Adrenal gland (tissue), 12 donors: ENCODE data around the gene FEV. TPM values are rescaled to one million over a fixed set of nuclear protein-coding genes. Genes with fewer than 3 reads are reported as not detected.

Experiments
- DNase-seq, 7 donors: peaks; one replicate each; pipeline ENCODE4 v3.0.0-alpha.2; 2019 to 2020
- H3K27ac ChIP-seq, 5 donors: fragments of 200-600 bp; sonication (generic) in 4 of 5; 1 replicate in 3 of 5; 2 replicates in 2 of 5; pipeline versions ENCODE4 v1.5.1 to v1.8.0; 2016 to 2020; ENCODE audit warnings: mild to moderate bottlenecking in 1 of 5
- H3K27me3 ChIP-seq: fragments of 200-600 bp; 2 replicates; pipeline ENCODE4 v1.8.0; 2021
- H3K36me3 ChIP-seq, 2 donors: fragments of 200-600 bp; replicated peaks in 1 of 2; 1 replicate in 1 of 2; 2 replicates in 1 of 2; pipeline versions ENCODE4 v1.5.1 to v1.8.0; 2018 to 2022
- H3K4me1 ChIP-seq, 2 donors: fragments of 200-600 bp; replicated peaks in 1 of 2; 1 replicate in 1 of 2; 2 replicates in 1 of 2; pipeline versions ENCODE4 v1.5.1 to v1.8.0; 2018 to 2021
- H3K4me3 ChIP-seq, 4 donors: fragments of 200-600 bp; sonication (generic) in 3 of 4; one replicate each; pipeline ENCODE4 v1.5.1; 2016 to 2018
- H3K9me3 ChIP-seq, 3 donors: fragments of 200-600 bp; sonication (generic) in 1 of 3; replicated peaks in 1 of 3; 1 replicate in 2 of 3; 2 replicates in 1 of 3; pipeline versions ENCODE4 v1.5.1 to v1.8.0; 2016 to 2021
- POLR2A ChIP-seq, 2 donors: fragments of 450-650 bp; IDR thresholded peaks; one replicate each; pipeline ENCODE4 v1.6.1; 2017; ENCODE audit warnings: antibody characterized with exemption in 2 of 2, mild to moderate bottlenecking in 2 of 2, moderate library complexity in 1 of 2
- WGBS, 4 donors: extraction: QIAGEN DNeasy Blood & Tissue Kit in 2 of 4; methylation state at CpG; one replicate each; pipeline versions ENCODE4 v1.1.5 to v1.1.7; 2013 to 2017; 5-methylcytosine and 5-hydroxymethylcytosine counted together
- intact Hi-C, 2 donors: fragments of 100-400 bp; cut with DNase I; formaldehyde crosslinking; loops; one replicate each; pipeline versions ENCODE4 v1.14.1 to v1.15.0; 2022 to 2023
- polyA plus RNA-seq, 3 donors: library from polyadenylated mRNA; stranded (reverse); fragments of 200-250 nt in 2 of 3; fragments of 350-450 nt in 1 of 3; fragmentation: Illumina TruSeq in 1 of 3; extraction: RNeasy Lipid Tissue Mini Kit (QIAGEN cat#74804) in 1 of 3; gene quantifications; one replicate each; pipeline ENCODE4 v1.2.3, GENCODE V29; 2013 to 2014
- total RNA-seq, 9 donors: library from RNA; depleted of rRNA in 4 of 9; stranded (reverse); fragments of >200 nt in 4 of 9; fragments of 120-200 nt in 1 of 9; fragmentation: NEBNext Ultra II Directional in 1 of 9; extraction: Animal tissue kit (Norgen Biotek cat#: 25700) in 1 of 9; gene quantifications; one replicate each; pipeline versions ENCODE4 v1.1.0 to v1.2.4, GENCODE V29; 2013 to 2023
- TF ChIP-seq, protein P1 (sequence below), 6 experiments: fragments of 450-650 bp in 4 of 6; fragments of 200-600 bp in 2 of 6; sonication (generic) in 1 of 6; IDR thresholded peaks; 1 replicate in 5 of 6; 2 replicates in 1 of 6; pipeline versions ENCODE4 v1.5.1 to v1.8.0; 2016 to 2021; ENCODE audit warnings: antibody characterized with exemption in 6 of 6, mild to moderate bottlenecking in 2 of 6, moderate library complexity in 1 of 6
- donor health status: healthy with polysubstance abuse.
- donor health status: Bipolar disorder and iron deficiency.
- donor health status: DM: yes; HTN: yes; CAD: no.
- donor health status: DM: no; HTN: no; CAD: no.
- donor health status: DM: no; HTN: no; CAD: no.
- donor health status: DM: yes; HTN: yes; CAD: no.

Gene FEV
- total and polyA plus RNA-seq, 12 donors, result 0.22 to 16.5 (median 3.1) TPM; not detected in 4

DNA sequence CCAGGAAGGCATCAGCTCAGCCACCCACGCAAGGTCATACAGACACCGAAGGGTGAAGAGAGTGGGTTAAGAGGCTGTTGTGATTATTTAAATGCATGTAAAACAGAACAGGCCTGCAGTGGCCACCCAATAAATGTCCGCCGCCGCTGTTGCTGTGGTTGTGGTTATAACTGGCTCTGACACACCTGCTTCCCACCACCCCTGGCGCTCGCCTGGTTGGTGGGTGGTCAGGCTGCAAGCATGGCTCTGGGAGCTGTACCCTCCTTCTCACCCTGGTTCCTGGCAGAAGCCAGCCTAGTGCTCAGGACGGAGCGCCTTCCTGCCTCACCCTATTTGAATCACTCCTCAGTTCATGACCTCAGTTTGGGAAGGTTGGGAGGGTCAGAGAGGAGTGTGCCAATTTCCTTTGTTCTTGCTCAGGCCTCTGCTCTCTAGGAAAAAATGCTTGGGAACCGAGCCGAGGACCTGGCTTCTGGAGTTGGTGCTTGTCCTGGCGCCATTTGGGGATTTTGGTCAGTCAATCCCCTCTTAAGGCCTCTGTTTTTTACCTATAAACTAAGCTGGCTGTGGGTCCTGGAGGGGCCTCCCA, 13.5 kb upstream of the FEV start:
- WGBS, 4 donors, result 68 to 85% (median 72%) methylated on average over 10 to 12 of the region's 12 CpGs
- H3K4me1 ChIP-seq, result peaks cover 18 to 26% of the 10 kb centered on the region in 2 donors
- peaks cover 40% of the 10 kb centered on the region for H3K27me3 ChIP-seq
- no peaks in the 10 kb centered on the region for H3K9me3 ChIP-seq
- no peaks in the 10 kb centered on the region for H3K36me3 ChIP-seq
- peak overlapping the region in 1 of 5 donors; percentile 73 for H3K27ac ChIP-seq
- no peak overlapping the region for H3K4me3 ChIP-seq
- TF ChIP-seq, protein P1, sequence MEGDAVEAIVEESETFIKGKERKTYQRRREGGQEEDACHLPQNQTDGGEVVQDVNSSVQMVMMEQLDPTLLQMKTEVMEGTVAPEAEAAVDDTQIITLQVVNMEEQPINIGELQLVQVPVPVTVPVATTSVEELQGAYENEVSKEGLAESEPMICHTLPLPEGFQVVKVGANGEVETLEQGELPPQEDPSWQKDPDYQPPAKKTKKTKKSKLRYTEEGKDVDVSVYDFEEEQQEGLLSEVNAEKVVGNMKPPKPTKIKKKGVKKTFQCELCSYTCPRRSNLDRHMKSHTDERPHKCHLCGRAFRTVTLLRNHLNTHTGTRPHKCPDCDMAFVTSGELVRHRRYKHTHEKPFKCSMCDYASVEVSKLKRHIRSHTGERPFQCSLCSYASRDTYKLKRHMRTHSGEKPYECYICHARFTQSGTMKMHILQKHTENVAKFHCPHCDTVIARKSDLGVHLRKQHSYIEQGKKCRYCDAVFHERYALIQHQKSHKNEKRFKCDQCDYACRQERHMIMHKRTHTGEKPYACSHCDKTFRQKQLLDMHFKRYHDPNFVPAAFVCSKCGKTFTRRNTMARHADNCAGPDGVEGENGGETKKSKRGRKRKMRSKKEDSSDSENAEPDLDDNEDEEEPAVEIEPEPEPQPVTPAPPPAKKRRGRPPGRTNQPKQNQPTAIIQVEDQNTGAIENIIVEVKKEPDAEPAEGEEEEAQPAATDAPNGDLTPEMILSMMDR (IDR thresholded peaks at IDR 0.05), result no peak
- TF ChIP-seq POLR2A (IDR thresholded peaks at IDR 0.05), result no peak
- DNase-seq, result peak in 1 of 7 donors; percentile 56
- intact Hi-C loops, result loop anchor here in 1 of 2 donors (10.0 kb wide), 1 partner anchor 156 kb away; no protein-coding TSS in a partner anchor

DNA sequence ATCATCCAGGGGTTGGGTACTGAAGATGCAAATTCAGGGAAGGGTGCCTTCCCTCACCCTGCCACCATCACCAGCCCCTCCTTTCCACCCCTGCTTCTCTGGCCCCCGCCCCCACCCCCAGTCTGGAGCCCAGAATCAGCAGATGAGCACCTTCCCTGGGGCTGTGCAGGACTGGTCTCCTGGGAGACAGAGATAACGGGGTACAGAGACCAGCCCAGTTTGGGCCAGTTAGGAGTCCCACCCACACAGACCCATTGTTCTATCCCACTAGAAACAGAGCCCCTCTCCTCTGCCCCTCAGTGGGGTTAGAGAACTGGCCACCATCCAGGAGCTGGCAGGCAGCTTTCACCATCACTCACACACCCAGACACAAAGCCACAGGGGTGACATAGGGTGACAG, 12.7 kb upstream of the FEV start:
- H3K4me3 ChIP-seq, result no peak overlapping the region
- H3K4me1 ChIP-seq, result peaks cover 22 to 28% of the 10 kb centered on the region in 2 donors
- H3K27me3 ChIP-seq, result peaks cover 40% of the 10 kb centered on the region
- H3K27ac ChIP-seq, result peak overlapping the region in 1 of 5 donors; percentile 73
- 36 to 67% (median 50%) methylated on average over 1 to 2 of the region's 2 CpGs for WGBS, 4 donors
- H3K9me3 ChIP-seq, result no peaks in the 10 kb centered on the region
- TF ChIP-seq POLR2A (IDR thresholded peaks at IDR 0.05), result no peak
- TF ChIP-seq, protein P1 (IDR thresholded peaks at IDR 0.05), result no peak
- intact Hi-C loops, result loop anchor here in 1 of 2 donors (10.0 kb wide), 1 partner anchor 157 kb away; no protein-coding TSS in a partner anchor
- DNase-seq, result peak in 1 of 7 donors; percentile 81
- H3K36me3 ChIP-seq, result no peaks in the 10 kb centered on the region

- peak overlapping the region in 1 of 5 donors; percentile 73 for H3K27ac ChIP-seq
- TF ChIP-seq, protein P1 (IDR thresholded peaks at IDR 0.05), result no peak
- TF ChIP-seq POLR2A (IDR thresholded peaks at IDR 0.05), result no peak
- H3K36me3 ChIP-seq, result no peaks in the 10 kb centered on the region
- peaks cover 14 to 21% of the 10 kb centered on the region in 2 donors for H3K4me1 ChIP-seq
- peaks cover 39% of the 10 kb centered on the region for H3K27me3 ChIP-seq
- WGBS, 4 donors, result 55 to 76% (median 67%) methylated on average over 3 to 4 of the region's 4 CpGs
- H3K4me3 ChIP-seq, result no peak overlapping the region
- DNase-seq, result peak in 1 of 7 donors; percentile 85
- no peaks in the 10 kb centered on the region for H3K9me3 ChIP-seq
- intact Hi-C loops, result loop anchor here in 1 of 2 donors (10.0 kb wide), 1 partner anchor 158 kb away; no protein-coding TSS in a partner anchor
These were observed 12.0 kb upstream of the FEV start for GRCh38 chr2:218996937-218997336.

DNA sequence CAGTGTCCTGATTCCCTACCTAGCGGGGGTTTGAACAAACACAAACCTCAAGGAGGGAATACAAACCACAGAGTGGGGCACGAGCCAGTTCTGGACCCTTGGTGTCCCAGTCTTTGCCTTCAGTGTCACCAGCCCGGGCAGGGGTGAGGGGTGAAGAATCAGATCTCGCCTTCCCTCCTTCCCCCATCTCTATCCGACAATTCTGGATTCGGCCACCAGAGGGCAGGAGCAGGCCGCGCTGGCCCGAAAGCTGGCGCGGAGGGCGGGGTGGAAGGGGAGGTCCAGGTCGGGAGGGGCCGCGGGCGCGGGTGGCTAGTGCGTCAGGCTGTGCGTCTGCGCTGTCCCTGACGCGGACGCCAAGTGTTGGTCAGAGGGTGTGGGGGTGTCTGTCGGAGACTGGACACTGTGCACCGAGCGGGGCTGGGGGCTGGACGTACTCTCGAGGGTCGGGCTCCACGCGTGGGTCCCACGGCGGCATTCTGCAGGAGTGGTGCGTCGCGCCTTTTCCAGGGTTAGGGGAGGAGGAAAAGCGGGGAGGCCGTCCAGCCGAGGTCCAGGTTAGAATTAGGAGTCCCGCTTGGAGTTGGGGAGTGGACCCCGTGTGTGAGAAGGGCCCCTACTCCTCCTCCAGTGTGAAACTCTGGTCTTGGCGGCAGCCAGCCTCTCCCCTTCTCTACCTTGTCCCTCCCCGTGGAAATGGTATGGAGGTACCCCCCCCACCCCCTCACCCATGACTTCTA, 11.2 kb upstream of the FEV start:
- peak overlapping the region in 1 of 5 donors; percentile 73 for H3K27ac ChIP-seq
- peaks cover 39% of the 10 kb centered on the region for H3K27me3 ChIP-seq
- peaks cover 12 to 15% of the 10 kb centered on the region in 2 donors for H3K4me1 ChIP-seq
- DNase-seq, result peak; percentile 91 to 97 (median 94)
- H3K36me3 ChIP-seq, result no peaks in the 10 kb centered on the region
- TF ChIP-seq, protein P1 (IDR thresholded peaks at IDR 0.05), result peak; percentile 83 to 92 (median 90)
- peak; percentile 57 to 80 for TF ChIP-seq POLR2A (IDR thresholded peaks at IDR 0.05)
- H3K4me3 ChIP-seq, result peak overlapping the region in 1 of 4 donors; percentile 40
- 3 to 7% (median 4%) methylated on average over 15 to 43 of the region's 43 CpGs for WGBS, 4 donors
- no peaks in the 10 kb centered on the region for H3K9me3 ChIP-seq
- intact Hi-C loops, result loop anchor here in 1 of 2 donors (10.0 kb wide), 1 partner anchor 159 kb away; no protein-coding TSS in a partner anchor
